Retinal pigment epithelial cell (primary cell): Measurements from ENCODE around the gene IDI1.
"Not testable (repeated sequence)": the region's sequence is repeated elsewhere in the genome, so short reads cannot be mapped to it uniquely, and the experiment has no call there.

Source experiments
- DNase-seq: peaks from one replicate; pipeline ENCODE4 v3.0.0-alpha.2; 2010; ENCODE audit warnings: low read depth
- H3K4me3 ChIP-seq: 2 replicates; pipeline ENCODE4 v1.5.1; 2011; ENCODE audit warnings: mild to moderate bottlenecking, low read length, control low read depth, moderate library complexity
- TF ChIP-seq, protein P1 (sequence below): conservative IDR thresholded peaks from 2 replicates; pipeline ENCODE4 v1.5.1; 2011; ENCODE audit warnings: low read depth, low read length, control low read depth, inconsistent platforms

IDI1 gene

DNA sequence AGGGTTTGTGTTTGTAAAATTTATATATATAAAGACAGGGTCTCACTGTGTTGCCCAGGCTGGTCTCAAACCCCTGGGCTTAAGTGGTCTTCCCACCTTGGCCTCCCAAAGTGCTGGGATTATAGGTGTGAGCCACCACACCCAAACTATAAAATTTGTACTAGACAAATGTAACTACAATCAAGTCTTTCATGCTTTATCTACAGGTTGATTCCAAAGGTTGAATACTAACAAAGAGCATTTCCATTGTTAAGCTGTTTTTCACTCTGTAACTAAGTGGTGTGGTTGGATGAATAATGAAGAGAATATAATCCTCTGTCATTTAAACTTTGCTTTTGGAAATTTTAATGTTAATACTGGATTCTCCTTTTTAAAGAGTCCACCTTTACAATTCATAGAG is 29.7 kb upstream of the IDI1 start:
- DNase-seq: no peak
- TF ChIP-seq, protein P1, sequence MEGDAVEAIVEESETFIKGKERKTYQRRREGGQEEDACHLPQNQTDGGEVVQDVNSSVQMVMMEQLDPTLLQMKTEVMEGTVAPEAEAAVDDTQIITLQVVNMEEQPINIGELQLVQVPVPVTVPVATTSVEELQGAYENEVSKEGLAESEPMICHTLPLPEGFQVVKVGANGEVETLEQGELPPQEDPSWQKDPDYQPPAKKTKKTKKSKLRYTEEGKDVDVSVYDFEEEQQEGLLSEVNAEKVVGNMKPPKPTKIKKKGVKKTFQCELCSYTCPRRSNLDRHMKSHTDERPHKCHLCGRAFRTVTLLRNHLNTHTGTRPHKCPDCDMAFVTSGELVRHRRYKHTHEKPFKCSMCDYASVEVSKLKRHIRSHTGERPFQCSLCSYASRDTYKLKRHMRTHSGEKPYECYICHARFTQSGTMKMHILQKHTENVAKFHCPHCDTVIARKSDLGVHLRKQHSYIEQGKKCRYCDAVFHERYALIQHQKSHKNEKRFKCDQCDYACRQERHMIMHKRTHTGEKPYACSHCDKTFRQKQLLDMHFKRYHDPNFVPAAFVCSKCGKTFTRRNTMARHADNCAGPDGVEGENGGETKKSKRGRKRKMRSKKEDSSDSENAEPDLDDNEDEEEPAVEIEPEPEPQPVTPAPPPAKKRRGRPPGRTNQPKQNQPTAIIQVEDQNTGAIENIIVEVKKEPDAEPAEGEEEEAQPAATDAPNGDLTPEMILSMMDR: no peak
- no peak overlapping the region for H3K4me3 ChIP-seq

DNA sequence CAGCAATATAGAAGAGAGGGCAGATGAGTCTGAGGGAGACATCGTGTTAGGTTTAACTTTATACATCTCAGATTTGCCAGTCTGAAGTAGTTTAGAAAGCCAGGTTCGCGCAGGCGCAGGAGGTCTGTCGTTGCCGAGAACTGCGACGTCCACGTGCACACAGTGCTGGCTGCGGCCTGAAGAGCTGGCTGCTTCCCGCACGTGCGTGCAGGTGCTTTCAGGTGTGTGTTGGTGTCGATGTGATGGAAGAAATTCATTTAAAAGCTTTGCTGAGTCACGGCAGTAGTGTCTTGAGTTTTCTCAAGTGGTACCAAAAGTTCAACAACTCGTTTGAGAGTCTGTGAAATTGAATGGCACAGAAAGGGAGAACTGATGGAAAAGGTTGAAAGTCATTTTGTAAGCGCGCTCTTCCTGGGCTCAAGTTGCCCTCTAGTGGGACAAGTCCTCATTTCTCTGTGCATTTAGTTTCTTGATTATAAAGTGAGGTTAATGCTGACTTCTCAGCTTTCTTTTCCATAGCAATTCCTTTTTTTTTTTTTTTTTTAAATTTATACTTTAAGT is 25.9 kb upstream of the IDI1 start:
- no peak overlapping the region for H3K4me3 ChIP-seq
- TF ChIP-seq, protein P1: peak; percentile 36
- DNase-seq: no peak

DNA sequence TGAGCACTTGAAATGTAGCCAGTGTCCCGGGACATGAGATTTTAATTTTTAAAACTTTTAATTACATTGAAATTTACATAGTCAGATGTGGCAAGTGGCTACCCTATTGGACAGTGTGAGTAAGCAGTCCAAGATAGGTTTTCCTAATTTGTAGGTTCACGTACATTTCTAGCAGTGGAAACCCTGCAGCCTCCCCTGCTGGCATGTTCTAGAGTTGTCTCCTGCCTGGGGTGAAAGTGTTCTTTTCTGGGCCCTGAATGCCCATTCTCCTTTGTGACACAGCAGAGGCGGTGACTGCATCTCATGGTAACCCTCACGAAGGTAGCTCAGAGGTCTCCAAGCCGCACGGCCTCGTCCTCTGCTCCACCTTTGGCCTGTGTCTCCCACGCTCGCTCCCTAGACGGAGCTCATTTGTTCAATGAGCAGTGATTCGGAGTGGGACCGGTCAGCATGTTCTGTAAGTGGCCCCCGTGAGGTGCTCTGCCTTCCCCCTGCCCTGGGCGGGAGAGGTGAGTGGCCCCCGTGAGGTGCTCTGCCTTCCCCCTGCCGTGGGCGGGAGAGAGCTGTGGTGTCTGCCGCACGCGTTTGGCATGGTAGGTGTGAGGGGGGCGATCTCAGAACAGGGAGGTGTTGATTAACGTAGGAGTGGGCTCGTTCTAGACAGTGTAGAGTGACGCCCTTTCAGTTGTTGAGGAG is 25.3 kb upstream of the IDI1 start:
- no peak overlapping the region for H3K4me3 ChIP-seq
- no peak for DNase-seq
- TF ChIP-seq, protein P1: peak; percentile 27

DNA sequence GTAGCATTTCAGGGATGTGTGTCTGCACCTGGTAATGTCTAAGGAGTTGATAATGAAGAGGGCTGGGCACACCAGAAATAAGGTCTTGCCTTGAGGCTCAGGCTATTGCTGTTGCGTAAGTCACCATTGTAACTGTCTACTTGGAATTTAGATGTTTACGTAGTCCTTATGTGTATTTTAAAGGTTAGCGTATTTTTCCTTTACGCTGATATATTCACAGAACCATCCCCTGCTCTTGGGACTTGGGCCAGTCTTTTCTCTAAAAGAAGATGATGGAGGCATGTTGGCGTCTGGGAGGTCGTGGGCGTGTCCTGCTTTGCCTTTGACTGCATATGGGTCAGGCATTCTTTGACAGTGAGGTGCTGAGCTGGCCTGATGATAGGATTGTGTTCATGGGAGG is 22.0 kb upstream of the IDI1 start:
- TF ChIP-seq, protein P1: no peak
- no peak overlapping the region for H3K4me3 ChIP-seq
- no peak for DNase-seq

DNA sequence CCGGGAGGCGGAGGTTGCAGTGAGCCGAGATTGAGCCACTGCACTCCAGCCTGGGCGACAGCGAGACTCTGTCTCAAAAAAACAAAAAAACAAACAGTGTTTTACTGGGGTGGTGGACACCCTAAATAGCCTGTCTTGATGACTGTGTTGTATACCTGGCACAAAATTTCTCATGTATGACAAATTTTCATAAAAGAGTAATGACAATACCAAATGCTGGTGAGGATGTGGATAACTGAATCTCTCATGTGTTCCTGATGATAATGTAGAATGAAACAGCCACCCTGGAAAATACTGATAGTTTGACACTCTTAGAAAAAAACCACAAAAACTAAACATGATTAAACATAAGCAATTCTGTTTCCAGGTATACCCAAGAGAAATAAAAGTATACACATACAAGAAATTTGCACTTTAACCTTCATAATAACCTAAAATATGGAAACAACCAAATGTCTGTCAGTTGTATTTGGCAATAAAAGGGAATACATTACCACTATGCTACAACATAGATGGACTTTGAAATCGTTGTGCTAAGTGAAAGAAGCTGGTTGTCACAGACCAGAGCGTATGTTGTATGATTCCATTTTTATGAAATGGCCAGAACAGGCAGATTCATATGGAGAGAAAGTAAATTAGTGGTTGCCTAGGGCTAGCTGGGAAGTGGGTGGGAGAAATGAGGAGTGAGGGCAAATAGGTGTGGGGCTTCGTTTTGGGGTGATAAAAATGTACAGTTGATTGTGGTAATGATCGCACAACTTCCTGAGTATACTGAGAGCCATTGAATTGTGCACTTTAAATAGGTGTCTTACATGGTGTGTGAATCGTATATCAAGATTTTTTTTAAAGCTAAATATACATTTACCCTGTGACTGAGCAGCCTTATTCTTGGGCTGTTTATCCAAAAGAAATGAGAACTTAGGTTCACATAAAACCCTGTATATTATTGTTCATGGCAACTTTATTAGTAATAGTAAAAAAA is 19.8 kb upstream of the IDI1 start:
- H3K4me3 ChIP-seq: no peak overlapping the region
- TF ChIP-seq, protein P1: no peak

DNA sequence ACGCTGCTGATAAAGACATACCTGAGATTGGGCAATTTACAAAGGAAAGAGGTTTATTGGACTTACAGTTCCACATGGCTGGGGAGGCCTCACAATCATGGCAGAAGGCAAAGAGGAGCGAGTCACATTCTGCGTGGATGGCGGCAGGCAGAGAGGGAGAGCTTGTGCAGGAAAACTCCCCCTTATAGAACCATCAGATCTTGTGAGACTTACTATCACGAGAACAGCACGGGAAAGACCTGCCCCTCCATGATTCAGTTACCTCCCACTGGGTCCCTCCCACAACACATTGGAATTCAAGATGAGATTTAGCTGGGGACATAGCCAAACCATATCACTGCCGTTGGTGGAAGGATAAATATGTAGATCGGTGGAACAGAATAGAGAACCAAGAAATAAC is 17.8 kb upstream of the IDI1 start:
- DNase-seq: not testable (repeated sequence)

More for the DNA sequence above, 19.8 kb upstream of the IDI1 start:
- no peak for DNase-seq

DNA sequence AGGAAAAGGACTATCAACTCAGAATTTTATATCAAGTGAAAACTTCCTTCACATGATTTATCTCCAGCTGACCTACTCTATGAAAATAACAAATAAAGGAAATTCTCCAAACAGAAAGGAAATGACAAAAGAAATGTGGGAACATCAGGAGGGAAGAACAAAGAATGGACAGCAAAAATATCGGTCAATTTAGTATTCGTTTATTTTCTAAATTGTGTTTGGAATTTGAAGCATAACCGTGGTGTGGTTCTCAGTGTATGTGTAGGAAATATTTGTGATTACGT is 16.0 kb upstream of the IDI1 start:
- H3K4me3 ChIP-seq: no peak overlapping the region
- TF ChIP-seq, protein P1: no peak
- DNase-seq: no peak

More for the DNA sequence above, 17.8 kb upstream of the IDI1 start:
- H3K4me3 ChIP-seq: not testable (repeated sequence)
